Suprapubic skin (tissue), 4 donors: ENCODE measurements around the gene LMBRD1. TPM values are rescaled to one million over a fixed set of nuclear protein-coding genes. Genes with fewer than 3 reads are reported as not detected.

Experiments used
- DNase-seq, 2 donors: peaks; one replicate each; pipeline ENCODE4 v3.0.0-alpha.2; 2019; ENCODE audit warnings: low spot score in 2 of 2
- H3K27ac ChIP-seq: fragments of 200-600 bp; sonication (generic); one replicate; pipeline ENCODE4 v1.5.1; 2019
- H3K27me3 ChIP-seq: fragments of 200-600 bp; sonication (generic); one replicate; pipeline ENCODE4 v1.5.1; 2019
- H3K36me3 ChIP-seq: fragments of 200-600 bp; sonication (generic); one replicate; pipeline ENCODE4 v1.5.1; 2019
- H3K4me1 ChIP-seq: fragments of 200-600 bp; sonication (generic); one replicate; pipeline ENCODE4 v1.5.1; 2019
- H3K4me3 ChIP-seq: fragments of 200-600 bp; sonication (generic); one replicate; pipeline ENCODE4 v1.5.1; 2019; ENCODE audit warnings: mild to moderate bottlenecking
- H3K9me3 ChIP-seq: fragments of 200-600 bp; sonication (generic); one replicate; pipeline ENCODE4 v1.5.1; 2019
- EP300 ChIP-seq: sonication (generic); formaldehyde crosslinking; IDR thresholded peaks from one replicate; pipeline ENCODE4 v1.6.1; 2017; ENCODE audit warnings: antibody characterized with exemption
- POLR2A ChIP-seq, 2 donors: fragments of 450-650 bp; IDR thresholded peaks; one replicate each; pipeline ENCODE4 v1.6.1; 2017; ENCODE audit warnings: antibody characterized with exemption in 2 of 2, mild to moderate bottlenecking in 2 of 2, moderate library complexity in 2 of 2
- POLR2AphosphoS5 ChIP-seq, 3 donors: sonication (generic); formaldehyde crosslinking; IDR thresholded peaks; one replicate each; pipeline ENCODE4 v1.6.1; 2017; ENCODE audit warnings: antibody characterized with exemption in 3 of 3
- WGBS: methylation state at CpG from one replicate; pipeline ENCODE4 v1.1.5; 2018; 5-methylcytosine and 5-hydroxymethylcytosine counted together
- total RNA-seq, 4 donors: library from RNA; depleted of rRNA; stranded (reverse); fragments of >200 nt; gene quantifications; one replicate each; pipeline ENCODE4 v1.1.0, GENCODE V29; 2016
- TF ChIP-seq, protein P1 (sequence below), 2 donors: fragments of 200-600 bp in 1 of 2; fragments of 450-650 bp in 1 of 2; sonication (generic) in 1 of 2; IDR thresholded peaks; one replicate each; pipeline ENCODE4 v1.5.1; 2016 to 2019; ENCODE audit warnings: antibody characterized with exemption in 2 of 2, mild to moderate bottlenecking in 1 of 2, moderate library complexity in 1 of 2

LMBRD1 gene
- total RNA-seq, 4 donors from 2014 or later, result 43.5 to 58.6 (median 47.5) TPM

DNA sequence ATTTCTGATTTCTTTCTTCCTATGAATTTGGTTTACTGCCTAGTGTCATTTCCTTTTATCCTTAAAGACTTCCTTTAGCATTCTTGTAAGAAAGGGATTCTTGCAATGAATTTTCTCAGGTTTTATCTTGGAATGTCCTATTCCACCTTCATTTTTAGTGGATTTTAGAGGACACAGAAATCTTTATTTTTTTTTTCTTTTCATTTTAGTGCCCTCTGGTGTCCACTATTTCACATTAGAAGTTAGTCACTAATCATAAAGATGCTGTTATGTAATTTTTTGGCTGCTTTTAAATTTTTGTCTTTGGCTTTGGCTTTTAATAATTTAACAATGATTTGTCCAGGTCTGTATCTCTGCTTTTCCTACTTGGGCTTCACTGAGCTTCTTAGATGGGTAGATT, 28.1 kb downstream of the LMBRD1 start:
- Histone ChIP-seq H3K27ac (no peak overlapping the region), H3K4me1 (no peaks in the 10 kb centered on the region), H3K9me3 (no peaks in the 10 kb centered on the region), H3K36me3 (peaks cover 4% of the 10 kb centered on the region), H3K4me3 (no peak overlapping the region), H3K27me3 (no peaks in the 10 kb centered on the region)
- no peak for DNase-seq
- TF ChIP-seq POLR2AphosphoS5 (IDR thresholded peaks at IDR 0.05), result no peak
- TF ChIP-seq EP300, result no peak
- TF ChIP-seq, protein P1, sequence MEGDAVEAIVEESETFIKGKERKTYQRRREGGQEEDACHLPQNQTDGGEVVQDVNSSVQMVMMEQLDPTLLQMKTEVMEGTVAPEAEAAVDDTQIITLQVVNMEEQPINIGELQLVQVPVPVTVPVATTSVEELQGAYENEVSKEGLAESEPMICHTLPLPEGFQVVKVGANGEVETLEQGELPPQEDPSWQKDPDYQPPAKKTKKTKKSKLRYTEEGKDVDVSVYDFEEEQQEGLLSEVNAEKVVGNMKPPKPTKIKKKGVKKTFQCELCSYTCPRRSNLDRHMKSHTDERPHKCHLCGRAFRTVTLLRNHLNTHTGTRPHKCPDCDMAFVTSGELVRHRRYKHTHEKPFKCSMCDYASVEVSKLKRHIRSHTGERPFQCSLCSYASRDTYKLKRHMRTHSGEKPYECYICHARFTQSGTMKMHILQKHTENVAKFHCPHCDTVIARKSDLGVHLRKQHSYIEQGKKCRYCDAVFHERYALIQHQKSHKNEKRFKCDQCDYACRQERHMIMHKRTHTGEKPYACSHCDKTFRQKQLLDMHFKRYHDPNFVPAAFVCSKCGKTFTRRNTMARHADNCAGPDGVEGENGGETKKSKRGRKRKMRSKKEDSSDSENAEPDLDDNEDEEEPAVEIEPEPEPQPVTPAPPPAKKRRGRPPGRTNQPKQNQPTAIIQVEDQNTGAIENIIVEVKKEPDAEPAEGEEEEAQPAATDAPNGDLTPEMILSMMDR (IDR thresholded peaks at IDR 0.05), result no peak
- no peak for TF ChIP-seq POLR2A (IDR thresholded peaks at IDR 0.05)

- H3K4me1 ChIP-seq, result no peaks in the 10 kb centered on the region
- no peak for DNase-seq
- H3K27me3 ChIP-seq, result no peaks in the 10 kb centered on the region
- no peaks in the 10 kb centered on the region for H3K9me3 ChIP-seq
- TF ChIP-seq, protein P1 (IDR thresholded peaks at IDR 0.05), result no peak
- TF ChIP-seq POLR2AphosphoS5 (IDR thresholded peaks at IDR 0.05) (no peak), POLR2A (IDR thresholded peaks at IDR 0.05) (no peak), EP300 (no peak)
- no peak overlapping the region for H3K27ac ChIP-seq
- WGBS, result 91% methylated on average over 3 of the region's 3 CpGs
- no peaks in the 10 kb centered on the region for H3K36me3 ChIP-seq
- no peak overlapping the region for H3K4me3 ChIP-seq
Observed at GRCh38 chr6:69763763-69764162, 33.0 kb downstream of the LMBRD1 start.

- Histone ChIP-seq H3K27ac (no peak overlapping the region), H3K4me3 (no peak overlapping the region), H3K4me1 (no peaks in the 10 kb centered on the region), H3K9me3 (no peaks in the 10 kb centered on the region), H3K36me3 (no peaks in the 10 kb centered on the region), H3K27me3 (no peaks in the 10 kb centered on the region)
- WGBS, result 72% methylated on average over 2 of the region's 2 CpGs
- TF ChIP-seq POLR2AphosphoS5 (IDR thresholded peaks at IDR 0.05) (no peak), EP300 (no peak), POLR2A (IDR thresholded peaks at IDR 0.05) (no peak)
- TF ChIP-seq, protein P1 (IDR thresholded peaks at IDR 0.05), result no peak
- DNase-seq, result no peak
Observed at GRCh38 chr6:69761853-69762252, 35.0 kb downstream of the LMBRD1 start.

- no peaks in the 10 kb centered on the region for H3K9me3 ChIP-seq
- no peak for DNase-seq
- H3K27ac ChIP-seq, result no peak overlapping the region
- WGBS, result 59% methylated on average over 1 of the region's 1 CpG
- H3K4me1 ChIP-seq, result no peaks in the 10 kb centered on the region
- TF ChIP-seq EP300 (no peak), POLR2AphosphoS5 (IDR thresholded peaks at IDR 0.05) (no peak), POLR2A (IDR thresholded peaks at IDR 0.05) (no peak)
- TF ChIP-seq, protein P1 (IDR thresholded peaks at IDR 0.05), result no peak
- no peaks in the 10 kb centered on the region for H3K27me3 ChIP-seq
- no peak overlapping the region for H3K4me3 ChIP-seq
- H3K36me3 ChIP-seq, result no peaks in the 10 kb centered on the region
Observed at GRCh38 chr6:69758214-69758613, 38.6 kb downstream of the LMBRD1 start.

GRCh38 chr6:69756907-69757306, 39.9 kb downstream of the LMBRD1 start:
- WGBS, result 66% methylated on average over 1 of the region's 1 CpG
- no peaks in the 10 kb centered on the region for H3K36me3 ChIP-seq
- no peak overlapping the region for H3K4me3 ChIP-seq
- no peak for TF ChIP-seq EP300
- TF ChIP-seq POLR2A (IDR thresholded peaks at IDR 0.05), result no peak
- no peak for TF ChIP-seq POLR2AphosphoS5 (IDR thresholded peaks at IDR 0.05)
- TF ChIP-seq, protein P1 (IDR thresholded peaks at IDR 0.05), result no peak
- H3K9me3 ChIP-seq, result no peaks in the 10 kb centered on the region
- H3K27me3 ChIP-seq, result no peaks in the 10 kb centered on the region
- no peaks in the 10 kb centered on the region for H3K4me1 ChIP-seq
- H3K27ac ChIP-seq, result no peak overlapping the region
- no peak for DNase-seq
